ENCODE results near the gene TBCE. TPM values are rescaled to one million over a fixed set of nuclear protein-coding genes. Genes with fewer than 3 reads are reported as not detected.

Gene TBCE
- total and polyA plus RNA-seq, 9 of the 15 experiments (the other 6 are each of a cell fraction or from before 2014, with no cell fraction given), result 52.6 to 92.1 (median 82.1) TPM

DNA sequence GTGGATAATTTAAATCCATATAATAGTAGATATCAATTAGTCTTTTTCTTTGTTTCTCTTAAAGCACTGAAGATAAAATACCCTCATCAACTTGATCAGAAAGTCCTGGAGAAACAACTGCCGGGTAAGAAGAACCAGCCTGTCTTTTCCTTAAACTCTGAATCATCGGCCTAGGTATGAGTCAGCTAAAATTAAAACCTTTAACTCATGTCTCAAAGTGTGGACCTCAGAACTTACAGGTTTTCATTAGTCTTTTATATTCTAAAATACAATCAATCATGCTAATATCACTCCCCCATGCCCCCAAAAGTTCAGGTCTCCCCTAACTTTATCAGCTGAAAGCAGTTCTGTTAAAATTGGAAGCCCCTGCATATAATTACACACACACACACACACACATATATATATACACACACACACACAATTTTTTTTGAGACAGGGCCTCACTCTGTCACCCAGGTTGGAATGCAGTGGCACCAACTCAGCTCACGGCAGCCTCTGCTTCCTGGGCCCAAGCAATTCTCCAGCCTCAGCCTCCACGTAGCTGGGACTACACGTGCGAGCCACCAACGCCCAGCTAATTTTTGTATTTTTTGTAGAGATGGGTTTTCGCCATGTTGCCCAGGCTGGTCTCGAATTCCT is 75.7 kb downstream of the TBCE start (continued):
- TF ChIP-seq, protein P1, sequence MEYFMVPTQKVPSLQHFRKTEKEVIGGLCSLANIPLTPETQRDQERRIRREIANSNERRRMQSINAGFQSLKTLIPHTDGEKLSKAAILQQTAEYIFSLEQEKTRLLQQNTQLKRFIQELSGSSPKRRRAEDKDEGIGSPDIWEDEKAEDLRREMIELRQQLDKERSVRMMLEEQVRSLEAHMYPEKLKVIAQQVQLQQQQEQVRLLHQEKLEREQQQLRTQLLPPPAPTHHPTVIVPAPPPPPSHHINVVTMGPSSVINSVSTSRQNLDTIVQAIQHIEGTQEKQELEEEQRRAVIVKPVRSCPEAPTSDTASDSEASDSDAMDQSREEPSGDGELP (CRISPR knock-in tag; IDR thresholded peaks at IDR 0.05; ENCODE audit: borderline replicate concordance), result no peak
- TF ChIP-seq, protein P2, sequence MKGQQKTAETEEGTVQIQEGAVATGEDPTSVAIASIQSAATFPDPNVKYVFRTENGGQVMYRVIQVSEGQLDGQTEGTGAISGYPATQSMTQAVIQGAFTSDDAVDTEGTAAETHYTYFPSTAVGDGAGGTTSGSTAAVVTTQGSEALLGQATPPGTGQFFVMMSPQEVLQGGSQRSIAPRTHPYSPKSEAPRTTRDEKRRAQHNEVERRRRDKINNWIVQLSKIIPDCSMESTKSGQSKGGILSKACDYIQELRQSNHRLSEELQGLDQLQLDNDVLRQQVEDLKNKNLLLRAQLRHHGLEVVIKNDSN (CRISPR knock-in tag; IDR thresholded peaks at IDR 0.05), result no peak
- peak; percentile 84 for TF ChIP-seq SMARCA4 (IDR thresholded peaks at IDR 0.05)
- TF ChIP-seq ZNF24 (IDR thresholded peaks at IDR 0.05), result no peak
- TF ChIP-seq ZFP30 (CRISPR knock-in tag; IDR thresholded peaks at IDR 0.05; ENCODE audit: borderline replicate concordance), result no peak
- no peak for TF ChIP-seq KAT7 (CRISPR knock-in tag; IDR thresholded peaks at IDR 0.05; ENCODE audit: borderline replicate concordance)
- no peak for TF ChIP-seq POLR2G (IDR thresholded peaks at IDR 0.05; ENCODE audit: low read depth, low read length)
- TF ChIP-seq ZNF830 (CRISPR knock-in tag; IDR thresholded peaks at IDR 0.05), result no peak
- TF ChIP-seq MECOM (CRISPR knock-in tag; IDR thresholded peaks at IDR 0.05), result no peak
- TF ChIP-seq, protein P3, sequence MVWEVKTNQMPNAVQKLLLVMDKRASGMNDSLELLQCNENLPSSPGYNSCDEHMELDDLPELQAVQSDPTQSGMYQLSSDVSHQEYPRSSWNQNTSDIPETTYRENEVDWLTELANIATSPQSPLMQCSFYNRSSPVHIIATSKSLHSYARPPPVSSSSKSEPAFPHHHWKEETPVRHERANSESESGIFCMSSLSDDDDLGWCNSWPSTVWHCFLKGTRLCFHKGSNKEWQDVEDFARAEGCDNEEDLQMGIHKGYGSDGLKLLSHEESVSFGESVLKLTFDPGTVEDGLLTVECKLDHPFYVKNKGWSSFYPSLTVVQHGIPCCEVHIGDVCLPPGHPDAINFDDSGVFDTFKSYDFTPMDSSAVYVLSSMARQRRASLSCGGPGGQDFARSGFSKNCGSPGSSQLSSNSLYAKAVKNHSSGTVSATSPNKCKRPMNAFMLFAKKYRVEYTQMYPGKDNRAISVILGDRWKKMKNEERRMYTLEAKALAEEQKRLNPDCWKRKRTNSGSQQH (CRISPR knock-in tag; IDR thresholded peaks at IDR 0.05), result no peak
- TF ChIP-seq LEF1 (IDR thresholded peaks at IDR 0.05), result peak; percentile 54; the same call in 1 of the 2 replicates
- no peak for TF ChIP-seq EZH2 (IDR thresholded peaks at IDR 0.05; ENCODE audit: borderline replicate concordance, low read depth, low read length)
- TF ChIP-seq SMARCB1 (IDR thresholded peaks at IDR 0.05; ENCODE audit: insufficient read length, low read depth), result no peak
- no peak for TF ChIP-seq DDX20 (tag; IDR thresholded peaks at IDR 0.05; ENCODE audit: low read depth)
- no peak for TF ChIP-seq ZBTB1 (CRISPR knock-in tag; IDR thresholded peaks at IDR 0.05; ENCODE audit: borderline replicate concordance, low read depth)
- TF ChIP-seq ARID1B (IDR thresholded peaks at IDR 0.05), result peak; percentile 79
- TF ChIP-seq TEAD4 (IDR thresholded peaks at IDR 0.05; ENCODE audit: low read length), result no peak
- TF ChIP-seq TEAD4 (CRISPR knock-in tag; IDR thresholded peaks at IDR 0.05; ENCODE audit: borderline replicate concordance), result no peak
- TF ChIP-seq ZBED1 (IDR thresholded peaks at IDR 0.05), result no peak
- TF ChIP-seq U2AF1 (optimal IDR thresholded peaks at IDR 0.05; ENCODE audit: low read depth, low read length), result no peak
- no peak for TF ChIP-seq TEAD1 (CRISPR knock-in tag; IDR thresholded peaks at IDR 0.05)
- TF ChIP-seq KLF1 (tag; IDR thresholded peaks at IDR 0.05), result no peak
- TF ChIP-seq, protein P4, sequence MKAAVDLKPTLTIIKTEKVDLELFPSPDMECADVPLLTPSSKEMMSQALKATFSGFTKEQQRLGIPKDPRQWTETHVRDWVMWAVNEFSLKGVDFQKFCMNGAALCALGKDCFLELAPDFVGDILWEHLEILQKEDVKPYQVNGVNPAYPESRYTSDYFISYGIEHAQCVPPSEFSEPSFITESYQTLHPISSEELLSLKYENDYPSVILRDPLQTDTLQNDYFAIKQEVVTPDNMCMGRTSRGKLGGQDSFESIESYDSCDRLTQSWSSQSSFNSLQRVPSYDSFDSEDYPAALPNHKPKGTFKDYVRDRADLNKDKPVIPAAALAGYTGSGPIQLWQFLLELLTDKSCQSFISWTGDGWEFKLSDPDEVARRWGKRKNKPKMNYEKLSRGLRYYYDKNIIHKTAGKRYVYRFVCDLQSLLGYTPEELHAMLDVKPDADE (conservative IDR thresholded peaks at IDR 0.05; ENCODE audit: control insufficient read depth, low read depth, low read length), result no peak
- no peak for TF ChIP-seq TBP (optimal IDR thresholded peaks at IDR 0.05; ENCODE audit: low read depth, low read length)
- TF ChIP-seq ZNF76 (CRISPR knock-in tag; IDR thresholded peaks at IDR 0.05; ENCODE audit: borderline replicate concordance), result no peak
- no peak for TF ChIP-seq SNIP1 (IDR thresholded peaks at IDR 0.05; ENCODE audit: low read depth)
- TF ChIP-seq COPS2 (conservative IDR thresholded peaks at IDR 0.05), result no peak
- no peak for TF ChIP-seq SMAD3 (CRISPR knock-in tag; conservative IDR thresholded peaks at IDR 0.05)
